HG03175 (cell line): Measurements from ENCODE around the gene RAI1.
A peak's percentile ranks its signal among the peaks of the same experiment; 100 is the strongest.
"Not testable (repeated sequence)": the region's sequence is repeated elsewhere in the genome, so short reads cannot be mapped to it uniquely, and the experiment has no call there.

Experiments used
- ATAC-seq: cut with Tn5 transposase; IDR thresholded peaks from one replicate; pipeline ENCODE4 v1.9.1; 2021; ENCODE audit warnings: mild to moderate bottlenecking, moderate library complexity; ENCODE audit not compliant: unreplicated experiment

The RAI1 gene

DNA sequence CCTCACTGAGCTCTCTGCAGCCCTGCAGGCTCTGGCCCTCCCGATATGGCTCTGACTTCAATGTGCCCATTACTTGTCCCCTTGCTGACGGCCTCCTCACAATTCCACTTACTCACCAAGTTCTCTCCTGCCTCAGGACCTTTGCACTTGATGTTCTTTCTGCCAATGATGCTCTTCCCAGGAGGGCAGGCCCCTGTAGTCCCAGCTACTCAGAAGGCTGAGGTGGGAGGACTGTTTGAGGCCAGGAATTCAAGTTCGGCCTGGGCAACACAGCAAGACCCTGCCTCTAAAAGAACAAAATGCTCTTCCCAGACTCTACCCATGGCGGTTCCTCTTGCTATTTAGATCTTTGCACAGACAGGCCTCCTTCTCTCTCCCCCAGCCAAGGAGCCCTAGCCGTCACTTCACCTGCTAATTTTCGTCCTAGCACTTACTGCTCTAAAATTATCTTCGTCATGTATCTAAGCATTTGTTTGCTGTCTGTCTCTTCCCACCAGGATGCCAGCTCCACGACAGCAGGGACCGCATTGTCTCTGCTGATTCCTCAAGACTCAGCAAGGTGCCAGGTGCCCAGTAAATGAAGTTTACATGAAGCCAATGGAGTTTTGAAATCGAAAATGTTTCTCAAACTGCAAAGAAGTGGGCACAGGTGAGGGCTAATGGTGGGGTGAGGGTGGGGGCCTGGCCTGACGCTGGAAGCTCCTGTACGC, 626 bp upstream of the RAI1 start:
- no peak for ATAC-seq

GRCh38 chr17:17681744-17682292, 560 bp downstream of the RAI1 start:
- ATAC-seq = peak; percentile 23

DNA sequence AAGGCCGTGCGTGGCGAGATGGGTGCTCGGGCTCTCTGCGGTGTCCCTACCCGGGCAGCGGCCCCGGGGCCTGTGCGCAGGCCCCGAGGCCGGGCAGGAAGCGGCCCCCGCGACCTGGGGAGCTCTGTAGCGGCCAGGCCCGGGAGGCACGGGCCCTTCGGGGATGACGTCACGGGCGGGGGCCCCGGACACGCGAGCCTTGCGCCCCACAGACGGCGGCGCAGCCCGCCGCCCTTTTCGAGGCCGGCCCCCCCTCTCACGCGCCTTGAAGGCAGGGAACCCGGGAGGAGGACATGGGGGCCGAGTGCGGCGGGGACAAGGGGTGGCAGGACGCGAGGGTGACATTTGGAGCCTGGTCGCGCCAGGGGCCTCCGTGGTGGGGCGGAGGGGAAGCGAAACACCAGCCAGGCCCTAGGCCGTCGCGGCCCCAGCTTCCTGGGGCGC, 1.1 kb downstream of the RAI1 start:
- peak; percentile 49 for ATAC-seq

DNA sequence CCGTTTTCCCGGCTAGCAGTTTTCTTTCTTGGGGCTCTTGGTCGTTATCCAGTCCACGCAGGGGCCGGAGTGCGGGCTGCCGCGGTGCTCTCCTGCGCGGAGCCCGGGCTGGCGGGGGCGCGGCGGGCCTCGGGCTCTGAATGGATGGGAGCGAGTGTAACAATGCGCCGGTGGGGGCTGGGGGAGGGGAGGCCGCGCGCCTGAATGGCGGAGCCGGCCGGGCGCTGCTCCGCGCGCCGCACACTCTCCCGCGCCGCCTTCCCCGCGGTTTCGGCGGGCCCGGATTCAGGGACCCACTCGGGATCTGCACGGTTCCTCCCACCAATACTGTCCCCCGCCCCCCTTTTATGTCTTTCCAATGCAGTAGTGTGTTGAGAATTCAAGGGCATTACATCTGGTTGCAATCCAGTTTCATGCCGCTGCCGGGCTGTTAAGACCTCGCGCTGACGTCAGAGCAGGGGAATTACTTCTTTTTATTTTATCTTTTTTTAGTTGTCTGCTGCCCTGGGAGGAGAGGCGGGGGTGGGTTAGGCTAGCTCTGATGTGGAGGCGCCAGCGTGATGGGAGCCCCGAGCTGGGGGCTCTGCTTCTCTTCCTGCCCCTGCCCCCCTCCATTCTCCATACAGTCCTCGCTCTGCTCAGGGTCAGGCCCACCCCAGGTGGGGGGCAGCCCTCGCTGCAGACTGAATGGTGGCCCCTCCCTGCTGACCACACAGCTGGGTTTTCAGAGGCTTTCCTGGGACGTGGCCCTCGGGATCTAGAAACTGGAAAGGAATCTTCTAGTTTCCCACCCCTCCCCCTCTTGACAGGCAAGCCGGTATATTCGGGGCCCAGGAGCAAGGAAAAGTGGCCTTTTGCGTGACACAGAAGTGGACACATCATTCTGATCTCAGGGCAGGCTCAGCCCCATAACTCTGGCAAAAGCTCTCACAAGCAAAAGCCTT, 1.8 kb downstream of the RAI1 start:
- peak; percentile 31 for ATAC-seq

- ATAC-seq = no peak
These were observed 2.6 kb downstream of the RAI1 start for GRCh38 chr17:17683710-17684365.

GRCh38 chr17:17684906-17685774, 3.9 kb downstream of the RAI1 start:
- no peak for ATAC-seq

- ATAC-seq = no peak
These were observed 4.6 kb downstream of the RAI1 start for GRCh38 chr17:17685775-17686291.

GRCh38 chr17:17689312-17689711, 8.1 kb downstream of the RAI1 start:
- ATAC-seq = no peak

- ATAC-seq = not testable (repeated sequence)
These were observed 9.0 kb downstream of the RAI1 start for GRCh38 chr17:17690233-17690632.

DNA sequence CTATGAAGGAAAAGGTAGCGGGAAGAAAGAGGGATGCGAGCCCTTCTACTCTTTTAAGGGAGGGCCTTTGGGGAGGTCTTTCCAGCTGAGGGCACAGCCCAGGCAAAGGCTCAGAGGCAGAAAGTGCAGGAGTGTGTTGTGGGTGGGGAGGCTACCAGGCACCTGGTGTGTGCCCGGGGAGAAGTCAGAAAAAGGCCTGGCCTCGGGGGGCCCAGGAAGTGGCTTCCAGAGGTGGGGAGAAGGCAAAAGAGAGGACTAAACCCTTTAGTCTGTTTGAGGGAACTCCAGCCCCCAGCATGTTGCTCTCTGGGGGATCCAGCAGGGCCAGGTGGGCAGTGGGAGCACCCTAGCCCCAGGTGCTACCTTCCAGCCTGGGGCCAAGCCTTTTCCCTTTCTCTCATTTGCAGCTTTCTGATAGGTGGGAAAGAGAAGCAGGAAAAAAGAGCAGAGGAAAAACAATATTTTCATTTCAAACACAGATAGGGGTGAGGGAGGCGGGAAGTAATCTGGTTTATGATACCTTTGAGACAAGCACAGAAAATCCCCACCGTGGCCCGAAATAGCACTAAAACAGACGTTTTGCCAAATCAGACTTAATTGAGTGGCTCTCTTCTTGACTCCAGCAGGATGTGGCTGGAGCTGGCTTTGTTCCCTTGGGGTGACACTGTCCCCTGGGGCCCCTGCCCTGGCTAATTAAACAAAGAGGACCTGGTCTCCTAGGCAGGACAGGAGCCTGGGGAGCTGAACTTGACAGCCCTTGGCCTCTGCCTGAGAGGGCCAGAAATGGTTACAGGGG, 10.4 kb downstream of the RAI1 start:
- no peak for ATAC-seq

GRCh38 chr17:17692353-17693252, 11.3 kb downstream of the RAI1 start:
- ATAC-seq = no peak

GRCh38 chr17:17693253-17694168, 12.3 kb downstream of the RAI1 start:
- ATAC-seq = no peak

GRCh38 chr17:17694169-17695081, 13.2 kb downstream of the RAI1 start:
- ATAC-seq = peak; percentile 47

- no peak for ATAC-seq
These were observed 14.8 kb downstream of the RAI1 start for GRCh38 chr17:17696085-17696484.

DNA sequence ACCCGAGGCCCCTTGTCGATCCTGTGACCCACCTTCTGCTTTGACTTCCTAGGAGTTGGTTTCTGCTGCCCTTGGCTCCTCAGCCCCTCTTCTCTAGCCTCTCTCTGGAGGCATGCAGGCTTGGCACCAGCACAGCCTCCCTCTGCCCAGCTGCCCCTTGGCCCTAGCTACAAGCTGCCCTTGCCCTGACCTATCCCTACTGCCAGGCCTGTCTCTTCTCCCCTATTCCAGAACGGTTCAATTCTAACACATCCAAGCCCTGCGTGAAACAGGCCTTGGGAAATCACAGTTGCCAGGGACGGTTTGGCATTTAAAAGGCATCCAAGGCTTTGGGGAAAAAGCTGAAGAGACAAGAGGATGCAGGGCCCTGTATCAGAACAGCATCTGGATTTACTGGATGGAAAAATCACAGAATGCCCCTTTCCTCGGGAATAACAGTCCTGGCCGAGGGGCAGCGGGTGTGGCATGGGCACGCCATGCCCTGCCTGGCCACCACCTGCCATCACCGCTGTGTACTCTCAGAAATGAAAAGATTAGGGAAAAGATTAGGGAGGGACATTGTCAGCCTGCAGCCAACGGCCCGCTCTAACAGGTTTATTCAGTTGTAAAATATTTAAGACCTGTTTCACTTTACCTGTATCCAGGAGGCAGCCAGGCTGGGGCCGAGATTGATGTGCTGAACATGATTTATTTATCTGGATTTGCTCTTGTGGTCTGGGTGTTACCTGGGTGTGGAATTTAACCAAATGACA, 15.8 kb downstream of the RAI1 start:
- no peak for ATAC-seq
